T-helper 2 cell treated with Interferon-gamma antibody and Interleukin-4, amounts not matched to agents 100 ng/mL and 5 ng/mL, for 36 hours (primary cell): Measurements from ENCODE around the gene TTLL12. TPM values are rescaled to one million over a fixed set of nuclear protein-coding genes. Genes with fewer than 3 reads are reported as not detected.

Experiments used
- intact Hi-C: fragments of 100-400 bp; cut with micrococcal nuclease; formaldehyde crosslinking; loops from one replicate; pipeline ENCODE4 v1.15.1; 2023
- total RNA-seq: library from RNA; stranded (reverse); gene quantifications from 2 replicates; pipeline ENCODE4 v1.2.3, GENCODE V29; 2022

TTLL12 gene
- total RNA-seq, 1 donor from 2014 or later: 53.0 TPM

- intact Hi-C loops: no loop called here
These were observed 55.0 kb downstream of the TTLL12 start for GRCh38 chr22:43131773-43132501.

- intact Hi-C loops: no loop called here
These were observed 57.2 kb downstream of the TTLL12 start for GRCh38 chr22:43129426-43130425.

GRCh38 chr22:43128928-43129424 lies 58.0 kb downstream of the TTLL12 start:
- intact Hi-C loops: no loop called here

GRCh38 chr22:43128116-43128515 lies 58.8 kb downstream of the TTLL12 start:
- intact Hi-C loops: no loop called here

GRCh38 chr22:43127166-43127908 lies 59.6 kb downstream of the TTLL12 start:
- intact Hi-C loops: no loop called here

DNA sequence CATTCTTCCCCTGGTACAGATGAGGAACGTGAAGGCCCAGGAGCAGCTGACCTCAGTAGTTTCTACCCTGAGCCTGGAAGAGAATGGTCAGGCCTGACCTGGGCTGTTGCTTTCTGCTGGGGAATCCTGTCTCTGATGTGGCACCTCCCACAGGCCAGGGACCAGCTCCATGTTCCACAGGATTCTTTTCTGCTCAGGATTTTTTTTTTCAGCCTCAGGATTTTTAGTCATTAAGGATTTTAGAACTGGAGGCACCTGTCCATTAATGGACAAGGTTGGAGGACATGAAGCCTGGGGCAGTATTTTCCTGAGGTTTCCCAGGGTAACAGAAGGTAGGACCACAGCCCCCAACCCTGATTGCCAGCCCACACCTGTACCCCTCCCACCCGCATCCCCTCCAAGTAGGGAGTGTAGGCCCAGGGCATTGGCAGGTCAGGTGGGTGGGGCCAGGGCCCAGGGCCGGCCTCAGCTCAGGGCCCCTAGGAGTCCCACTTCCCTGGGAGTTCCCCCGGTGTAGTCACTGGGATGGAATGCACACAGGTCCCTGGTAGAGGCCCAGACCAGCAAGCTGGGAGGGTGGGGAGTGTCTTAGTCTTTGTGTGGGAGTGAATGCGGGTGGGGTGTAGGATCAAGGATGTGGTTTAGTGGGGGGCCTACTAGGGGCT lies 60.3 kb downstream of the TTLL12 start:
- intact Hi-C loops: no loop called here

DNA sequence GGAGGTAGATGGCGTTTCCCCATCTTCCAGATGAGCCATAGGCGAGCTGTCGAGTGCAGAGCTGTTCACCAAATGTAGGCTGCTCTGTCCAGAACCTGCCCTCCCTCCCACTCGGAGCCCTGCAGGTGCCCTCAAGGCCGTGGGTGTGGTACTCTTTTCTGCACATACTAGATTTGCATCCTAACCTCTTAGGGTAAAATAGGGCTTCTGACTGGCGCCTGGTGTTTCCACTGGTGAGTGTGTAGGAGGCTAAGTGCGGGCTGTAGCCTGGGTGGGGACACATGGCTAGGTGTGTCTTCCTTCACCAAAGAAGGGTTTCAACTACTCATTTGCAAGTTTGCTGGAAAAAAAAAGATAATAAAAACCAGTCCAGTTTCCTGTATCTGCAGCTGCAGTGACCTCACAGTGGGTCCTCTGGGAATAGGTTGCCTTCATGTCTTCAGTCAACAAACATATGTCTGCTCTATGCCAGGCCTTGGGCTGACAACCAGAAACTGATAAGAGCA lies 67.9 kb downstream of the TTLL12 start:
- intact Hi-C loops: no loop called here

DNA sequence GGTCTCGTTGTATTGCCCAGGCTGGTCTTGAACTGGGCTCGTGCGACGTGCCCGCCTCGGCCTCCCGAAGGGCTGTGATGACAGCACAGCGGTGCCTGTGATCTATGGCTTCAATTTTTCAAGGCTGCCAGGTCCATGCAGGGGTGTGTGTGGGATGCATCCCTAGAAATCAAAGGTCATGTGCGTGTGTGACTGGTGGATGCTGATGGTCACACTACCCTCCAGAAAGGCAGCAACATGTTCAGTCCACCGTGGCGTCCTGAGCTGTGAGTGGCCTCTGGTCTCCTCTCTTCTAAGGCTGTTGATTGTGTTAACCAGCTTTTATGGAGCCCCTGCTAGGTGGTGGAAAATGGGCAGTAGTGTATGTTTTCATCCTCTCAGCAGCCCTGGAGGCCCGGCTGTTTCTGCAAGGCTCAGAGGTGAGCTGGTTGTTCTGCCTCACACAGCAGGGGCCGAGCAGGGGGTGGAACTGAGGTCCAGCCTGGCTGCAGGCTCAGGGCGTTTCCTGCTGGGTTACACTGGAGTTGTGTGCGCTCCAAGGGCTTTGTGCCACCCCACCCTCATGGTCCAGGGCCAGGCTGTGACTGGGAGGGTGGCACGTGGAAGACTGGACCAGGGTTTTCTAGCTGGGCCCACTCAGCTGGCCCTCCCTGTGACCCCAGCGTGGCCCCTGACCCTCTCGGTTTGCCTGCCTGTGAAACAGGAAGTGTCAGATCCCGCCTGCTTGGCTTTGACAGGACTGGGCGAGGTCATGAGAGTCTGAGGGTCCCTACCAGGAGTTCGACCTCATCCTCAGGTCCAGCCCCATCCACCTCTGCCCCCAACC lies 68.7 kb downstream of the TTLL12 start:
- intact Hi-C loops: no loop called here

DNA sequence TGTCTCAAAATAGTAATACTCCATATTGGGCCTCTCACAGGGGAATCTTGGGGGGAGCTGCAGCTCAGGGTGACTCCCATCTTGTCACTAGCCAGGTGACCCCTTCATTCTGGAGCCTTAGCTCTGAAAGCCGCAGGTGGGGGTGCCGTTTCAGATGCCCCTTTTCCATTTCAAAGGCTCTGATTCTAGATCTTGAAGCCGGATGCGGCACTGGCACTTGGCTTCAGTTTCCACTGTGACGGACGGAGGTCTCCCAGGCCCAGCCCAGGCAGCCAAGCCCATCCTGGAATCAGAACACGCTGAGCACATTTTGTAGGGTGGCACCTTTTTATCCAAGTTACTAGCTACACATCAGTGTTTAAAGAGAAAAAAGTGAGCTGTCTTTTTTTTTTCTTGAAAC lies 70.0 kb downstream of the TTLL12 start:
- intact Hi-C loops: no loop called here

Other genes with a start within 250 kb of the TTLL12 start
- gene PACSIN2, start 172.0 kb downstream of the TTLL12 start, total RNA-seq: 30.6 and 33.4 TPM in 2 replicates
- gene TTLL1, start 97.7 kb downstream of the TTLL12 start, total RNA-seq: 6.6 and 6.7 TPM in 2 replicates
- gene BIK, start 76.4 kb downstream of the TTLL12 start, total RNA-seq: 2.0 and 2.5 TPM in 2 replicates
- gene MCAT, start 43.7 kb downstream of the TTLL12 start, total RNA-seq: 12.1 TPM in 2 replicates
- gene TSPO, start 35.6 kb downstream of the TTLL12 start, total RNA-seq: 96.4 and 100 TPM in 2 replicates
- 0.11 and 0.14 TPM in 2 replicates for gene SCUBE1, start 156.2 kb upstream of the TTLL12 start, total RNA-seq
- gene MPPED1, start 224.9 kb upstream of the TTLL12 start, total RNA-seq: not detected in 2 replicates